Measurements from ENCODE around the gene TRIM46.

The TRIM46 gene

GRCh38 chr1:155173478-155174323 is at the start of gene TRIM46:
Gene TRIM46 (plus strand): TSS chr1:155173849. CDS start chr1:155173967, 118 bp downstream.
- no peak for DNase-seq

GRCh38 chr1:155124503-155125463 is 48.9 kb upstream of the TRIM46 start:
- DNase-seq = no peak

GRCh38 chr1:155125511-155125945 is 48.1 kb upstream of the TRIM46 start:
- no peak for DNase-seq

GRCh38 chr1:155125946-155126555 is 47.6 kb upstream of the TRIM46 start:
- DNase-seq = no peak

- no peak for DNase-seq
These were observed 47.0 kb upstream of the TRIM46 start for GRCh38 chr1:155126556-155127104.

- no peak for DNase-seq
These were observed 46.3 kb upstream of the TRIM46 start, which contains the start of gene EFNA1 for GRCh38 chr1:155127105-155127966. Gene EFNA1 (plus strand): TSS chr1:155127876. CDS start chr1:155127978, 102 bp downstream.

- no peak for DNase-seq
These were observed 45.5 kb upstream of the TRIM46 start for GRCh38 chr1:155127967-155128754.

- no peak for DNase-seq
These were observed 44.7 kb upstream of the TRIM46 start for GRCh38 chr1:155128755-155129473.

- no peak for DNase-seq
These were observed 43.2 kb upstream of the TRIM46 start for GRCh38 chr1:155130272-155131006.

- DNase-seq = no peak
These were observed 42.4 kb upstream of the TRIM46 start for GRCh38 chr1:155131285-155131684.

- no peak for DNase-seq
These were observed 41.8 kb upstream of the TRIM46 start for GRCh38 chr1:155131856-155132255.

GRCh38 chr1:155133799-155134281 is 39.8 kb upstream of the TRIM46 start:
- no peak for DNase-seq

- no peak for DNase-seq
These were observed 39.3 kb upstream of the TRIM46 start for GRCh38 chr1:155134322-155134721.

GRCh38 chr1:155134880-155135414 is 38.7 kb upstream of the TRIM46 start:
- peak; percentile 96 for DNase-seq

GRCh38 chr1:155135415-155136028 is 38.1 kb upstream of the TRIM46 start, which contains the start of gene SLC50A1:
Gene SLC50A1 (plus strand): TSS chr1:155135852. CDS start chr1:155135912, 60 bp downstream.
- peak; percentile 97 for DNase-seq

- DNase-seq = no peak
These were observed 36.9 kb upstream of the TRIM46 start for GRCh38 chr1:155136748-155137147.

GRCh38 chr1:155137154-155137949 is 36.3 kb upstream of the TRIM46 start:
- no peak for DNase-seq

All from inflammatory macrophage treated with lipopolysaccharide for 4 hours (primary cell).